ENCODE measurements around the gene NRG3. TPM values are rescaled to one million over a fixed set of nuclear protein-coding genes. Genes with fewer than 3 reads are reported as not detected.

Gene NRG3
- polyA plus RNA-seq, 3 donors = 0.07 to 0.34 (median 0.18) TPM

- WGBS, 3 donors = 53 to 78% (median 75%) methylated on average over 5 of the region's 5 CpGs
These were observed 516.1 kb downstream of the NRG3 start for GRCh38 chr10:82390866-82391658.

GRCh38 chr10:82391971-82392370 lies 517.0 kb downstream of the NRG3 start:
- H3K27ac ChIP-seq (ENCODE audit: low read depth, low read length) = no peak overlapping the region
- 62 to 77% (median 67%) methylated on average over 4 of the region's 4 CpGs for WGBS, 3 donors

More at GRCh38 chr10:82390866-82391658, 516.1 kb downstream of the NRG3 start:
- no peak overlapping the region for H3K27ac ChIP-seq (ENCODE audit: low read depth, low read length)

- H3K27ac ChIP-seq (ENCODE audit: low read depth, low read length) = no peak overlapping the region
These were observed 517.5 kb downstream of the NRG3 start for GRCh38 chr10:82392533-82392932.

- 54 to 71% (median 66%) methylated on average over 5 of the region's 5 CpGs for WGBS, 3 donors
These were observed 519.1 kb downstream of the NRG3 start for GRCh38 chr10:82394122-82394521.

GRCh38 chr10:82394987-82395386 lies 520.0 kb downstream of the NRG3 start:
- 93 to 95% (median 94%) methylated on average over 5 of the region's 5 CpGs for WGBS, 3 donors
- H3K27ac ChIP-seq (ENCODE audit: low read depth, low read length) = no peak overlapping the region

More at GRCh38 chr10:82394122-82394521, 519.1 kb downstream of the NRG3 start:
- no peak overlapping the region for H3K27ac ChIP-seq (ENCODE audit: low read depth, low read length)

GRCh38 chr10:82396886-82397285 lies 521.9 kb downstream of the NRG3 start:
- H3K27ac ChIP-seq (ENCODE audit: low read depth, low read length) = no peak overlapping the region

- 25 to 45% (median 44%) methylated on average over 1 of the region's 1 CpG for WGBS, 3 donors
- H3K27ac ChIP-seq (ENCODE audit: low read depth, low read length) = no peak overlapping the region
These were observed 522.9 kb downstream of the NRG3 start for GRCh38 chr10:82397854-82398253.

GRCh38 chr10:82399850-82400249 lies 524.9 kb downstream of the NRG3 start:
- no peak overlapping the region for H3K27ac ChIP-seq (ENCODE audit: low read depth, low read length)
- 43 to 82% (median 77%) methylated on average over 2 of the region's 2 CpGs for WGBS, 3 donors

GRCh38 chr10:82400841-82401240 lies 525.8 kb downstream of the NRG3 start:
- 75 to 86% (median 82%) methylated on average over 1 of the region's 1 CpG for WGBS, 3 donors
- no peak overlapping the region for H3K27ac ChIP-seq (ENCODE audit: low read depth, low read length)

- no peak overlapping the region for H3K27ac ChIP-seq (ENCODE audit: low read depth, low read length)
- 80 to 83% (median 83%) methylated on average over 4 of the region's 4 CpGs for WGBS, 3 donors
These were observed 528.0 kb downstream of the NRG3 start for GRCh38 chr10:82402906-82403401.

- no peak overlapping the region for H3K27ac ChIP-seq (ENCODE audit: low read depth, low read length)
- 81 to 89% (median 87%) methylated on average over 2 of the region's 2 CpGs for WGBS, 3 donors
These were observed 534.7 kb downstream of the NRG3 start for GRCh38 chr10:82409671-82410070.

- H3K27ac ChIP-seq (ENCODE audit: low read depth, low read length) = no peak overlapping the region
- 65 to 68% (median 68%) methylated on average over 4 of the region's 4 CpGs for WGBS, 3 donors
These were observed 536.4 kb downstream of the NRG3 start for GRCh38 chr10:82411416-82411815.

- WGBS, 3 donors = 58 to 80% (median 61%) methylated on average over 2 of the region's 2 CpGs
- no peak overlapping the region for H3K27ac ChIP-seq (ENCODE audit: low read depth, low read length)
These were observed 545.0 kb downstream of the NRG3 start for GRCh38 chr10:82420001-82420400.

GRCh38 chr10:82429302-82429701 lies 554.3 kb downstream of the NRG3 start:
- no peak overlapping the region for H3K27ac ChIP-seq (ENCODE audit: low read depth, low read length)

- H3K27ac ChIP-seq (ENCODE audit: low read depth, low read length) = no peak overlapping the region
- WGBS, 3 donors = 88 to 96% (median 89%) methylated on average over 1 of the region's 1 CpG
These were observed 563.3 kb downstream of the NRG3 start for GRCh38 chr10:82438277-82438676.

- no peak overlapping the region for H3K27ac ChIP-seq (ENCODE audit: low read depth, low read length)
These were observed 565.8 kb downstream of the NRG3 start for GRCh38 chr10:82440775-82441174.

- whole genome bisulfite sequencing, 3 donors = 85 to 91% (median 91%) methylated on average over 3 of the region's 3 CpGs
- H3K27ac ChIP-seq (ENCODE audit: low read depth, low read length) = no peak overlapping the region
These were observed 577.1 kb downstream of the NRG3 start for GRCh38 chr10:82452046-82452445.

- H3K27ac ChIP-seq (ENCODE audit: low read depth, low read length) = no peak overlapping the region
- WGBS, 3 donors = 27 to 66% (median 31%) methylated on average over 1 of the region's 1 CpG
These were observed 577.7 kb downstream of the NRG3 start for GRCh38 chr10:82452676-82453075.

GRCh38 chr10:82453678-82454293 lies 578.8 kb downstream of the NRG3 start:
- WGBS, 3 donors = 69 to 86% (median 78%) methylated on average over 2 of the region's 2 CpGs
- H3K27ac ChIP-seq (ENCODE audit: low read depth, low read length) = no peak overlapping the region

Data from adipose tissue (tissue), 3 donors.